Activated CD8-positive, alpha-beta memory T cell treated with anti-CD3 and anti-CD28 coated beads for 24 hours (primary cell): Measurements from ENCODE around the gene UPF1.
A peak's percentile ranks its signal among the peaks of the same experiment; 100 is the strongest.
"Not testable (repeated sequence)": the region's sequence is repeated elsewhere in the genome, so short reads cannot be mapped to it uniquely, and the experiment has no call there.

Source experiments
- DNase-seq: peaks from one replicate; pipeline ENCODE4 v3.0.0-alpha.2; 2020

UPF1 gene

GRCh38 chr19:18800079-18800478, 31.7 kb upstream of the UPF1 start:
- no peak for DNase-seq

GRCh38 chr19:18800636-18801035, 31.1 kb upstream of the UPF1 start:
- DNase-seq = no peak

- DNase-seq = no peak
Observed at GRCh38 chr19:18802354-18802753, 29.4 kb upstream of the UPF1 start.

- no peak for DNase-seq
Observed at GRCh38 chr19:18803550-18804138, 28.1 kb upstream of the UPF1 start.

- no peak for DNase-seq
Observed at GRCh38 chr19:18804139-18804601, 27.6 kb upstream of the UPF1 start.

- DNase-seq = no peak
Observed at GRCh38 chr19:18804643-18805042, 27.1 kb upstream of the UPF1 start.

- no peak for DNase-seq
Observed at GRCh38 chr19:18807861-18808331, 23.9 kb upstream of the UPF1 start.

- DNase-seq = no peak
Observed at GRCh38 chr19:18809149-18809868, 22.4 kb upstream of the UPF1 start.

GRCh38 chr19:18811638-18812037, 20.1 kb upstream of the UPF1 start:
- not testable (repeated sequence) for DNase-seq

GRCh38 chr19:18814063-18814462, 17.7 kb upstream of the UPF1 start:
- no peak for DNase-seq

GRCh38 chr19:18815673-18816072, 16.1 kb upstream of the UPF1 start:
- DNase-seq = no peak

GRCh38 chr19:18816645-18817044, 15.1 kb upstream of the UPF1 start:
- not testable (repeated sequence) for DNase-seq

- DNase-seq = no peak
Observed at GRCh38 chr19:18817574-18817973, 14.2 kb upstream of the UPF1 start.

- no peak for DNase-seq
Observed at GRCh38 chr19:18828786-18829185, 3.0 kb upstream of the UPF1 start.

- no peak for DNase-seq
Observed at GRCh38 chr19:18830488-18830887, 1.3 kb upstream of the UPF1 start.

GRCh38 chr19:18832306-18833140, 764 bp downstream of the UPF1 start:
- peak; percentile 76 for DNase-seq

- DNase-seq = no peak
Observed at GRCh38 chr19:18833141-18833476, 1.4 kb downstream of the UPF1 start.

GRCh38 chr19:18833849-18834643, 2.3 kb downstream of the UPF1 start:
- no peak for DNase-seq

- no peak for DNase-seq
Observed at GRCh38 chr19:18834644-18834984, 2.9 kb downstream of the UPF1 start.

GRCh38 chr19:18839465-18840287, 7.9 kb downstream of the UPF1 start:
- DNase-seq = no peak

GRCh38 chr19:18840288-18841267, 8.8 kb downstream of the UPF1 start:
- no peak for DNase-seq
